Endothelial cell (in vitro differentiated cells): Measurements from ENCODE around the gene UTS2B. TPM values are rescaled to one million over a fixed set of nuclear protein-coding genes. Genes with fewer than 3 reads are reported as not detected.

Experiments used
- DNase-seq: peaks from one replicate; pipeline ENCODE4 v3.0.0; 2021; ENCODE audit warnings: low spot score
- H3K27ac Mint-ChIP-seq: one replicate; pipeline ENCODE4 v1.8.0; 2021; ENCODE audit warnings: mixed read lengths, inconsistent platforms; ENCODE audit not compliant: unreplicated experiment
- H3K27me3 Mint-ChIP-seq: one replicate; pipeline ENCODE4 v1.8.0; 2021; ENCODE audit warnings: mild to moderate bottlenecking, moderate library complexity, mixed read lengths, inconsistent platforms; ENCODE audit not compliant: unreplicated experiment
- H3K36me3 Mint-ChIP-seq: one replicate; pipeline ENCODE4 v1.8.0; 2021; ENCODE audit warnings: mild to moderate bottlenecking, low read depth, mixed read lengths, inconsistent platforms; ENCODE audit not compliant: unreplicated experiment
- H3K4me1 Mint-ChIP-seq: one replicate; pipeline ENCODE4 v1.8.0; 2021; ENCODE audit warnings: mild to moderate bottlenecking, mixed read lengths, inconsistent platforms; ENCODE audit not compliant: unreplicated experiment
- H3K4me3 Mint-ChIP-seq: one replicate; pipeline ENCODE4 v1.8.0; 2021; ENCODE audit warnings: mild to moderate bottlenecking, mixed read lengths, inconsistent platforms; ENCODE audit not compliant: unreplicated experiment
- H3K9me3 Mint-ChIP-seq: one replicate; pipeline ENCODE4 v1.8.0; 2021; ENCODE audit warnings: mixed read lengths, inconsistent platforms; ENCODE audit not compliant: unreplicated experiment
- total RNA-seq: library from RNA; stranded (reverse); fragmentation: NEBNext Ultra II Directional; extraction: Animal tissue kit (Norgen Biotek cat#: 25700); gene quantifications from one replicate; pipeline ENCODE4 v1.2.1, GENCODE V29; 2021; ENCODE audit not compliant: unreplicated experiment
- TF ChIP-seq, protein P1 (sequence below): fragments of 200-600 bp; sonication (generic); IDR thresholded peaks from one replicate; pipeline ENCODE4 v1.5.0; 2021; ENCODE audit warnings: antibody characterized with exemption; ENCODE audit not compliant: unreplicated experiment

Gene UTS2B
- total RNA-seq, 1 donor from 2014 or later: not detected

DNA sequence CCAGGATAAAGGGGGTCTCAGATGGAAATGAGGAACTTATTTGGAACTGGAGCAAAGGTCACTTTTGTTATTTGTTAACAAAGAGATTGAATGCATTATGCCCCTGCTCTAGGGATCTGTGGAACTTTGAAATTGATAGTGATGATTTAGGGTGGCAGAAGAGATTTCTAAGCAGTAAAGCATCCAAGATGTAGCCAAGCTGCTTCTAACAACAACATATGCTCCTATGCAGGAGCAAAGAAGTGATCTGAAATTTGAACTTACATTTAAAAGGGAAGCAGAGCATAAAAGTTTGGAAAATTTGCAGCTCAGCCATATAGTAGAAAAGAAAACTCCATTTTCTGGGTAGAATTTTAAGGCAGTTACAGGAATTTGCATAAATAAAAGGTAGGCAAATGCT is 31.5 kb downstream of the UTS2B start:
- Mint-ChIP-seq H3K4me3 (no peak overlapping the region), H3K27me3 (no peaks in the 10 kb centered on the region), H3K27ac (no peak overlapping the region), H3K36me3 (no peaks in the 10 kb centered on the region), H3K9me3 (no peaks in the 10 kb centered on the region), H3K4me1 (peaks cover 5% of the 10 kb centered on the region)
- TF ChIP-seq, protein P1, sequence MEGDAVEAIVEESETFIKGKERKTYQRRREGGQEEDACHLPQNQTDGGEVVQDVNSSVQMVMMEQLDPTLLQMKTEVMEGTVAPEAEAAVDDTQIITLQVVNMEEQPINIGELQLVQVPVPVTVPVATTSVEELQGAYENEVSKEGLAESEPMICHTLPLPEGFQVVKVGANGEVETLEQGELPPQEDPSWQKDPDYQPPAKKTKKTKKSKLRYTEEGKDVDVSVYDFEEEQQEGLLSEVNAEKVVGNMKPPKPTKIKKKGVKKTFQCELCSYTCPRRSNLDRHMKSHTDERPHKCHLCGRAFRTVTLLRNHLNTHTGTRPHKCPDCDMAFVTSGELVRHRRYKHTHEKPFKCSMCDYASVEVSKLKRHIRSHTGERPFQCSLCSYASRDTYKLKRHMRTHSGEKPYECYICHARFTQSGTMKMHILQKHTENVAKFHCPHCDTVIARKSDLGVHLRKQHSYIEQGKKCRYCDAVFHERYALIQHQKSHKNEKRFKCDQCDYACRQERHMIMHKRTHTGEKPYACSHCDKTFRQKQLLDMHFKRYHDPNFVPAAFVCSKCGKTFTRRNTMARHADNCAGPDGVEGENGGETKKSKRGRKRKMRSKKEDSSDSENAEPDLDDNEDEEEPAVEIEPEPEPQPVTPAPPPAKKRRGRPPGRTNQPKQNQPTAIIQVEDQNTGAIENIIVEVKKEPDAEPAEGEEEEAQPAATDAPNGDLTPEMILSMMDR: no peak
- no peak for DNase-seq

DNA sequence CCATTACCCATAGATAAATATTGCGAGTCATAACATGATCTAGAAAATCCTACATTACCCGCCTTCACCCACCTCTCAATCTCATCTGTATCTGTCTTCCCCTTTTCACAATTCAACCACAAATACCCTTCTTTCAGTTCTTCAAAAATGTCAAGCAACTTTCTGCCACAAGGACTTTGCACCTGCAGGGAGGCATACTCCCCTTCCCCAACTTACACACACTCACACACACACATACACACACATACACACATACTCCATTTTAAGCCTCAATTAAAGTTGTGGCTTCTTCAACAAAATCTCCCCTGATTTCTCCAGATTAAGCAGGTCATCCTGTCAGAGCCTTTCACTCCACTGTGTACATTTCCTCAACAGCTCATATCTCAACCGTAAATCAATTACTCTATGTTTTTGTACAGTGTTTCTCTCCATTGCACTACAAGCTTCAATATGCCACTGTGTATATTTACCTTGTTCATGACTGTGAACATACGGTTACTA is 34.2 kb downstream of the UTS2B start:
- no peaks in the 10 kb centered on the region for H3K36me3 Mint-ChIP-seq
- no peak overlapping the region for H3K4me3 Mint-ChIP-seq
- H3K27ac Mint-ChIP-seq: no peak overlapping the region
- H3K4me1 Mint-ChIP-seq: no peaks in the 10 kb centered on the region
- TF ChIP-seq, protein P1: no peak
- H3K27me3 Mint-ChIP-seq: no peaks in the 10 kb centered on the region
- no peak for DNase-seq
- H3K9me3 Mint-ChIP-seq: no peaks in the 10 kb centered on the region

DNA sequence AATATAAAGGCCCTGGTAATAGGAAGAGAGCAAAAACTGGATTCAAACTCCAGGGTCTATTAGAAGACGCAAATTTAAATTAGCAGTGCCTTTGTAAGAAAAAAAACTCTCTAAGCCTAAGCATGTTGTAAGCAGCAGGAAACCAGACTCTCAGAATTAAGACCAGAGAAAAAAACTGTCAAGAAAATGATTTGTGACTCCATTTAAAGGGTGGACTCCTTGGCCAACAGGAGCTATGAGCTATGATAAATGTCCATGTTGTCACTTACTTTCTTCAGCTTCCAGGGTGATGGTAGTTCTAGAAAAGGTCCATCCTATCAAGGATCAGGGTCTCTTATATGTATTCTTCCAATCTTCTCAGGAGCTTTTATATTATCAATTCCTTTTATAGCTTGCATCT is 36.0 kb downstream of the UTS2B start:
- TF ChIP-seq, protein P1: no peak
- DNase-seq: no peak
- H3K36me3 Mint-ChIP-seq: no peaks in the 10 kb centered on the region
- H3K4me3 Mint-ChIP-seq: no peak overlapping the region
- H3K27me3 Mint-ChIP-seq: no peaks in the 10 kb centered on the region
- H3K27ac Mint-ChIP-seq: no peak overlapping the region
- H3K9me3 Mint-ChIP-seq: no peaks in the 10 kb centered on the region
- peaks cover 4% of the 10 kb centered on the region for H3K4me1 Mint-ChIP-seq

DNA sequence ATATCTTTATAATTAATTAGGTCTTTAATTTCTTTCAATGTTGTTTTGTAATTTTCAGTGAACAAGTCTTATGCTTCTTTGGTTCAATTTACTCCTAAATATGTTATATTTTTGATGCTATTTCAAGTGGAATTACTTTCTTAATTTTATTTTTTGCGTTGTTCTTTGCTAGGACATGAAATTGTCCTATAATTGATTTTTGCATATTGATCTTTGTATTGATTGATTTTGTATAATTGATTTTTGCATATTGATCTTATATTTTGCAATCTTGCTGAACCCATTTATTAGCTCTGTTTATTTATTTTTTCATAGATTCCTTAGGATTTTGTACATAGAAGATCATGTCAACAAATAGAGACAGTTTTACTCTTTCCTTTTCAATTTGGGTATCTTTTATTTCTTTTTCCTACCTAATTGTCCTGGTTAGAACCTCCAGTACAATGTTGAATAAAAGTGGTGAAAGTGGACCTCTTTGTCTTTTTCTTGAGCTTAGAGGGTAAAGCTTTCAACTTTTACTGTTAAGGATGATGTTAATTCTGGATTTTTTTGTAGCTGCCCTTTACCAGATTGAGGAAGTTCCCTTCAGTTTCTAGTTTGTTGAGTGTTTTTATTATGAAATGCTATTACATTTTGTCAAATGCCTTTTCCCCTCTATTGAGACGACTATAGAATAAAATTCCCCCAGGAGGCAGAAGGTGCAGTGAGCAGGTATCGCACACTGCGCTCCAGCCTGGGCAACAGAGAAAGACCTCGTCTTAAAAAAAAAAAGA is 37.9 kb downstream of the UTS2B start:
- Mint-ChIP-seq H3K27ac (no peak overlapping the region), H3K36me3 (no peaks in the 10 kb centered on the region), H3K9me3 (no peaks in the 10 kb centered on the region), H3K4me1 (peaks cover 4% of the 10 kb centered on the region), H3K27me3 (no peaks in the 10 kb centered on the region), H3K4me3 (no peak overlapping the region)
- DNase-seq: no peak
- TF ChIP-seq, protein P1: no peak

DNA sequence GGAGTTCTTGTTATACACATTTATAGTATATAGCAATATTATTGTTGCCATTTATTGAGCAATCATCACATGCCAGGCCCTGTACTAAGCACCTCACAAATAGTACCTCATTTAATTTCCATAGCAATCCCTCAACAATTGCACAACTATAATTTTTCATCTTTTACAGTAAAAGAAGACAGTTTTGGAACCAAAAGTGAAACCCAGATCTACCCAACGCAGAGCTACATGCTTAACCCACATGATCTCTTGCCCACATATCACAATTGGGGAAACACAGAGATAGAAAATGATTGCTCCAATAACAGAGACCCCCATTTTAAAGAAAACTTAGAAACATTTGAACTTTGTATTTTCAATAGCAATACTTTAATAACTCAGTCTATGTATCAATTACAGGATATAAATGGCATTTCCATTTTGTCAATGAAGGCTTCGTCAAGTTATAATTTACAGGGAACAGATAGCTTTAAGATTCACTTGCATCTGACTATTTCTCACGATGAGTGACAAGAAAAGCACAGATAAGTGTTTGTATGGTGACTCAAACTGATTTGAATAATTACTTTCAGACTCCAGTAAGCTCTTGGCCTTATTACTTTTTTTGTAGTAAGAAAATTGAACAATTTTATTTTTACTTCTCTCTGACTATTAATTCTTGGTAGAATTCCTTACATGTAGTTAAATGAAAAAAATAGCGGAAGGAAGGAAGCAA is 39.9 kb downstream of the UTS2B start:
- Mint-ChIP-seq H3K4me1 (peaks cover 4% of the 10 kb centered on the region), H3K27ac (no peak overlapping the region), H3K36me3 (no peaks in the 10 kb centered on the region), H3K27me3 (no peaks in the 10 kb centered on the region), H3K9me3 (no peaks in the 10 kb centered on the region), H3K4me3 (no peak overlapping the region)
- TF ChIP-seq, protein P1: no peak
- DNase-seq: no peak
